ENCODE measurements around the gene FERMT3.

DNA sequence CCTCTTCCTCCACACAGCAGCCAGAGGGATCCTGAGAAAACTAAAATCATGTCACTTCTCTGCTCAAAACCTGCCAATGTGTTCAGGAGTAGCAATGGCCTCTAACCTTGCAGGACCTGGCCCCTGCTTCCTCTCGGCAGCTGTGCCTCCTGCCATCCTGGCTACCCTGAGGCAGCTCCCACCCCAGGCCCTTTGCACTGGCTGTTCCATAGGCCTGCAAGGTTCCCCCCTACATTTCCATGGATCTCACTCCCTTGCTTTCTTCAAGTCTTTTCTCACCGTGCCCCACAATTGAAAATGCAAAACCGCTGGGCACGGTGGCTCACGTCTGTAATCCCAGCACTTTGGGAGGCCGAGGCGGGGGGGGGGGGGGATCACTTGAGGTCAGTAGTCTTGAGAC, 22.6 kb upstream of the FERMT3 start:
- TF ChIP-seq POLR2A (IDR thresholded peaks at IDR 0.05) (no peak), CTCF (IDR thresholded peaks at IDR 0.05) (no peak)
